HG02759 (cell line): Measurements from ENCODE around the gene RASL11B.
A peak's percentile ranks its signal among the peaks of the same experiment; 100 is the strongest.
"Not testable (repeated sequence)": the region's sequence is repeated elsewhere in the genome, so short reads cannot be mapped to it uniquely, and the experiment has no call there.

Experiments used
- ATAC-seq: cut with Tn5 transposase; IDR thresholded peaks from one replicate; pipeline ENCODE4 v1.9.1; 2021; ENCODE audit warnings: mild to moderate bottlenecking, moderate library complexity; ENCODE audit not compliant: unreplicated experiment

RASL11B gene

GRCh38 chr4:52861879-52862616, at the start of gene RASL11B:
Gene RASL11B (plus strand): TSS chr4:52862317. CDS start chr4:52862508, 191 bp downstream.
- ATAC-seq = peak; percentile 99

- no peak for ATAC-seq
Measured at GRCh38 chr4:52813546-52813945, 48.6 kb upstream of the RASL11B start.

GRCh38 chr4:52822583-52822971, 39.5 kb upstream of the RASL11B start:
- no peak for ATAC-seq

- no peak for ATAC-seq
Measured at GRCh38 chr4:52822972-52823701, 39.0 kb upstream of the RASL11B start.

- ATAC-seq = no peak
Measured at GRCh38 chr4:52823702-52824092, 38.4 kb upstream of the RASL11B start.

GRCh38 chr4:52824270-52824602, 37.9 kb upstream of the RASL11B start:
- ATAC-seq = no peak

- ATAC-seq = no peak
Measured at GRCh38 chr4:52824603-52825459, 37.3 kb upstream of the RASL11B start.

- no peak for ATAC-seq
Measured at GRCh38 chr4:52825460-52826090, 36.5 kb upstream of the RASL11B start.

- no peak for ATAC-seq
Measured at GRCh38 chr4:52833941-52834525, 28.1 kb upstream of the RASL11B start.

- not testable (repeated sequence) for ATAC-seq
Measured at GRCh38 chr4:52834641-52835456, 27.3 kb upstream of the RASL11B start.

GRCh38 chr4:52836120-52836519, 26.0 kb upstream of the RASL11B start:
- no peak for ATAC-seq

GRCh38 chr4:52836678-52837077, 25.4 kb upstream of the RASL11B start:
- ATAC-seq = no peak

GRCh38 chr4:52837716-52838558, 24.2 kb upstream of the RASL11B start:
- no peak for ATAC-seq

GRCh38 chr4:52838729-52839586, 23.2 kb upstream of the RASL11B start:
- no peak for ATAC-seq

GRCh38 chr4:52840531-52841370, 21.4 kb upstream of the RASL11B start:
- no peak for ATAC-seq

- ATAC-seq = no peak
Measured at GRCh38 chr4:52841682-52842456, 20.2 kb upstream of the RASL11B start.
